Stimulated activated CD8-positive, alpha-beta memory T cell treated with anti-CD3 and anti-CD28 coated beads, Interleukin-7, amount 100 ng/mL, for 24 hours (primary cell): ENCODE results near the gene RND1.
"Not testable (repeated sequence)": the region's sequence is repeated elsewhere in the genome, so short reads cannot be mapped to it uniquely, and the experiment has no call there.

Experiments used
- DNase-seq: peaks from one replicate; pipeline ENCODE4 v3.0.0-alpha.2; 2020; ENCODE audit warnings: low read depth

RND1 gene

DNA sequence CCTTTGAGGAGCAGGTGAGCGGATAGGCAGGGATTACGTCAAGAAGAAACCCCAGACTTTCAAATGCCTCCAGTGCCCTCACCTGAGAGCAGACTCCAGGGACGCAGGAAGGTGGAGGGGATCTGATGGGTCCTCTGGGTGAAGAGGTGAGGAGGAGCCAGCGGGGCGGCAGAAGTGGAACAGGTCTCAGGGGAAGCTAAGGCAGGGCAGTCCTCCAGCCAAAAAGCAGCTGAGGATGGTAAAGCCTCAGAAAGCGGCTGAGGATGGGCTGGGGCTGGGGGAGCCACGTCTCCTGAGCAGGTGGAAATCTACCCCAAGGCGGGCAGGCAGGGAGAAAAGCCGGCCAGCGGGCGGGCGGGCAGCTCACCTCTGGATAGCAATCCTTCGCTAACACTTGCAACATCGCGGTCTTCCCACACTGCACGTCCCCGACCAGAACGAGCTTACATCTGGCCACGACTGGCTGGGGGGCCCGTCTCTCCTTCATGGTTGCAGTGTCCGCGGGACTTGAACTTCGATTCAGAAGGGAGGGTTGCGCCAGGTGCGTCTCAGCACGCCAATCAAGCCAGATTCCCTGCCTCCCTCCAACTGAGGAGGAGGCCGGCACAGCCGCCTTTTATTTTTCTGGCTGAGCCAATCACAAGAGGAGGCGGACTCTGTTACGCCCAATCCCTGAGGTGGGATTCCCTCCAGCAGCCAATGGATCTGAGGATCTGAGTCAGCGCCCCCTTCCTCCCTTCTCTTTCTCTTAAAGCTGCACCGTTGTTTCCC, at the start of gene RND1:
Gene RND1, minus strand, starts transcription at position 590 of the 771 bp plus-strand sequence. Its CDS starts 103 bp downstream, at position 487.
- DNase-seq, result peak; percentile 64

DNA sequence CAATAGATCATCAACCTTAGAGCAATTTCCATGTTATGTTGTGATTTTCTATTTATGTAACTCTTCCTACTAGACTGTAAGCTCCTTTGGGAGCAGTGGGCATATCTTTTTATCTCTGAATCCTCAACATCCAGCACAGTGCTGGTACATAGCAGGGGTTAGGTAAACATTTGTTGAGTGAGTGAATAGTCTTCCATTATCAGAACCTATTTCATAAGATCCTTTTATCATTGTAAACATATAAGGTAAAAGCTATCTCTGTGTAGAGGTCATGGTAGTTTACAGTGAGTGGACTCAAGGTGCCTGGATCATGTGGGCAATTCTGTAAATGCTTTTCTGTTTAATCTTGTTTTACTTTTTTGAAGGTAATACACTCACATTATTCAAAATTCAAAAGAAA, 44.5 kb upstream of the RND1 start:
- no peak for DNase-seq

DNA sequence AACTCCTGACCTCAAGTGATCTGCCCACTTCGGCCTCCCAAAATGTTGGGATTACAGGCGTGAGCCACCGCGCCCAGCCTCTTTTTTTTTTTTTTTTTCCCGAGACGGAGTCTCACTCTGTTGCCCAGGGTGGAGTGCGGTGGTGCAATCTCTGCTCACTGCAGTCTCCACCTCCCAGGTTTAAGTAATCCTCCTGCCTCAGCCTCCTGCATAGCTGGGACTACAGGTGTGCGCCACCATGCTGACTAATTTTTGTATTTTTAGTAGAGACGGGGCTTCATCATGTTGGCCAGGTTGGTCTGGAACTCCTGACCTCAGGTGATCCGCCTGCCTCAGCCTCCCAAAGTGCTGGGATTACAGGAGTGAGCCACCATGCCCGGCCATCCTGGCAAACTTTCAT, 44.0 kb upstream of the RND1 start:
- not testable (repeated sequence) for DNase-seq

DNA sequence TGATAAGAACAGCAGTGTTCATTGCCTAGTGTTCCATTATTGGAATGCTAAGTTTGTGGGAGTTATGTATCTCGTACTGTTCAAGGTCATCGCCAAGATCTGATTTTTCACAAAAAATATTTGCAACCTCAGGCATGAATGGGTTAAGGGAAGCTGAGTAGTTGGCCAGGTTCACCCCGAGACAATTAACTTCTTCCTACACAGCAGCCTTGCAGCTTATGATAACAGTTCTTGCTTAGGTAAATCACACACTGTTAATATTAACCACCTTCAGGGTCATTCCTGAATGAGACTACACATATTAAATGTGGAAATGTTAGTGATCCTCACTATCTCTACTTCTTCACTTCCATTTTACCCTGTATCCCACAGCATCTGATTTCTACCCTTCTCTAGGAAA, 41.6 kb upstream of the RND1 start:
- no peak for DNase-seq

DNA sequence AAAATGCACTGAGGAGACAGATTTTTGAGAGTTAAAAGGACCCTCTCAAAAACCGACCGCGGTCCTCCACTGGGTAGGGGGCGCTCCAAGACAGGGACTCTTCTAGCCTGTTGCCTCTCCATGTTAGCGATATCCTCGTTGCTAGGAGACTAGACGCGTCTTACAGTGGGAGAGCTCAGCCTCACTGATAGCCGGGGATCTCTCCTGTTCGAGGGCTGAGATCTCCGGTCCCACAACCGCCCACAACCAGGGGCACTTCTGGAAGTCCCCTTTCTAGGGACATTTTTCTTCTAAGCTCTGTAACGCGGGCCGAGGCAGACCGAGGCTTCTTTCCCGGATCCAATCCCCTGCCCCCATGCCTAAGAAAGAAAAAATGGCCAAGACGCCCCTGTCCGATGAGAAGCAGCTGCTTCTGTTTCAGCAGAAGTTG, 38.3 kb upstream of the RND1 start:
- peak; percentile 72 for DNase-seq

DNA sequence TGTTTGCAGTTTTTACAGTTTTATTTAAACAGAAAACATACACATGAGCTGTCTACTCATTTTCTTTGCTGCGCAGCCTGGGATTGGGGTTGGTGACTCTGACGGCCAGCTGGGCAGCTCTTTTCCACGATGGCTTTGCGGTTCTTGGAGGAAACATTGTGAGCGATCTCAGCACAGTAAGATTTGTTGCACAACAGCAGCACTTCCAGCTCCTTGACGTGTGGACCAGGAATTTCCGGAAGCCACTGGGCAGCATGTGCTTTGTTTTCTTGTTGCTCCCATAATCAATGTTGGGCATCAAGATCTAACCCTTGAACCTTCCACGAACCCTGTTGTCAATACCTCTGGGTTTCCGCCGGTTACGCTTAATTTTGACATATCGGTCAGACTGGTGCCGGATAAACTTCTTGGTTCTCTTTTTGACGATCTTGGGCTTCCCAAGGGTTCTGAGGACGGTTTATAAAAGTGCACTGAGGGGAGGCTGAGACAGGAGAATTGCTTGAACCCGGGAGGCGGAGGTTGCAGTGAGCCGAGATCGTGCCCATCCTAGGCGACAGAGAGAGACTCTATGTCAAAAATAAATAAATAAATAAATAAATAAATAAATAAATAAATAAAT, 37.8 kb upstream of the RND1 start:
- no peak for DNase-seq

DNA sequence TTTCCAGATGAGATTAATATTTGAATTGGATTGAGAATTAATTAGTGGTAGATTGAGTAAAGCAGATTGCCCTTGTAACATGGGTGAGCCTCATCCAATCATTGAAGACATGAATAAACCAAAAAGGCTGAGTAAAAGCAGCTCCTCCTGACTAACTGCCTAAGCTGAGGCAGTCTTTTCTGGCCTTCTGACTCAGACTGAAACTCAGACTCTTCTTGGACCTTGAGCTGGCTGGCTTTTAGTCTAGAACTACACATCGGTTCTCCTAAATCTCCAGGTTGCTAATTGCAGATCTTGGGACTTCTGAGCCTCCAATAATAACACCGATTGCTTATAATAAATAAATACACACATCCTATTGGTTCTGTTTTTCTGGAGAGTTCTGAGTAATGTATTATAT, 35.6 kb upstream of the RND1 start:
- DNase-seq, result no peak

DNA sequence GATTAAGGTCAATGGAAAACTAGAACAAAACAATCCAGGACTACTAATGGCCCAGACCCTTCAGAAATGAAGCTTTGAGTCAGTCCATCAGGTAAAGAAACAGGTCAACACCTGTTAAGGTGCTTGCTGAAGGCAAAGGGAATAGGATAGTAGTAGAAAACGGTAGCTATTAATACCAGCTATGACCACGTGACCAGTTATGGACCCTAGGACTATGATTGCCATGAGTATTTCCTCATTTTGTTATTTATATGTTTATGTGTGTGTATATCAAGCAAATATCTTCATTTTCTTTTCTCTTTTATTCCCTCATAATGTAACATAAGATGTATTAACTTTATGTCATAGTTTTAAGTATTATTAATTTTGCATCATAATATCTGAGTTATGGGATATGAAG, 34.0 kb upstream of the RND1 start:
- no peak for DNase-seq

DNA sequence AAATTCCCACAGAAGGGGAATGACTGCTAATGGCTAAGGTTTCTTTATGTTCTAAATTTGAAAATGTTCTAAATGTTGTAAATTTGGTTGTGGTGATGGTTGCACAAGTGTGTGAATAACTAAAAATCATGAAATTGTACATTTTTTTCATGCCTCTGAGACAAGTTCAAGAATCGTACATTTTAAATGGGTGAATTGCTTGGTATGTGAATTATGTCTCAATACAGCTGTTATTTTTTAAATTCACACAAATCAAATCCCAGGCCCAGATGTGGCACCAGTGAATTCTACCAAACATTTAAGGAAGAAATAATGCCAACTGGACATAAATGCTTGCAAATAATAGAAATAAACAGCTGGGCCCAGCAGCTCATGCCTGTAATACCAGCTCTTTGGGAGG, 28.6 kb upstream of the RND1 start:
- DNase-seq, result no peak

DNA sequence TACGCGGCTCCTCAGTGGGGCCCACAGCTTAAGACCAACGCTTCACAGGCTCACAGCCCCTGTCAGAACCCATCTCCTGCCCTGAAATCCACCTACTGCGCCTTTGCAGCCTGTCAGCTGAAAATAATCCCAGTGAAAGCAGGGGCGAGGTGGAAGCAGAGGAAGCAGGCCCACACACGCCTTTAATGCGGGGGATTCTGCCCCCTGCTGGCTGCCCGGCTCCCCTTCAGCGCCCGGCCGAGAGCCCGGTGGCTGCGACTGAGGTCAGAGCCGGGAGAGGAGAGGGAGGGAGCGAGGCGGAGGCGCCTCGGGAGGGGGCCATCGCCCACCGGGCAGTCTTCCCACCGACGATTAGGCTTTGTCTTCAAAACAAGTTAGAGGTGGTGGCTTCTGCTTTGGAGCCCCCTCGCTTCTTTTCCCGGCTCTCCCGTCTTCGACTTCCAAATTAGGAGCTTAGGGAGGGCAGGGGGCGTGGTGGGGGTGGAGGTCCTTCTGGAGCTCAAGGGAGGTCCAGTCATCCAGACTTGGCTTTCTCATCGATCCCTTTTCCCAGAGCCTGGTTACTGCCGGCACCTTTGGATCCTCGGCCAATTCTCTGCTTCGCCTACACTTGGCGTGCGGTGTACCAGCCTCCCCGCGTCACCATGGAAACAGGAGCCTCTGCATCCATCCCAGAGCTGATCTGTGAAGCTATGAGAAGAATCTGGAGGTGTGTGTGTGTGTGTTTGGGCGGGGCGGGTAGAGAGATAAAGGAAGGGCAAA, 25.2 kb upstream of the RND1 start:
- DNase-seq, result peak; percentile 48

DNA sequence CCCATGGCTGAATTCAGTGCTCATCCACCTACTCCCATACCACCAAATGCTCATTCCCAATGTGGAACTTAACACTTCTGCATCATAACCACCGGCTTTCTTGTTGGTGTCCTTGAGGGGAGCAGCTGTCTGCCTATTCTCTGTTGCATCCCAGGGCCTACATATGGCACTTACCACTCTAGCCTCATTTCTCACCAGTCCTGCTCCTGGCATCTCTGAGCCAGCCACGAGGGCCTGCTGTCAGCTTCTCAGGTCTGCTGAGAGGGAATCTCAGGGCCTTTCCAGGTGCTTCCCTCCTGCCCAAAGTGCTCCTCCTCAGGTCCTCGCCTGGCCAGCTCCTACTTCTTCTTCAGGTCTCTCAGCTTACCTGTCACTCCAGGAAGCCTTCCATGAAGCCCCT, 24.0 kb upstream of the RND1 start:
- DNase-seq, result no peak

DNA sequence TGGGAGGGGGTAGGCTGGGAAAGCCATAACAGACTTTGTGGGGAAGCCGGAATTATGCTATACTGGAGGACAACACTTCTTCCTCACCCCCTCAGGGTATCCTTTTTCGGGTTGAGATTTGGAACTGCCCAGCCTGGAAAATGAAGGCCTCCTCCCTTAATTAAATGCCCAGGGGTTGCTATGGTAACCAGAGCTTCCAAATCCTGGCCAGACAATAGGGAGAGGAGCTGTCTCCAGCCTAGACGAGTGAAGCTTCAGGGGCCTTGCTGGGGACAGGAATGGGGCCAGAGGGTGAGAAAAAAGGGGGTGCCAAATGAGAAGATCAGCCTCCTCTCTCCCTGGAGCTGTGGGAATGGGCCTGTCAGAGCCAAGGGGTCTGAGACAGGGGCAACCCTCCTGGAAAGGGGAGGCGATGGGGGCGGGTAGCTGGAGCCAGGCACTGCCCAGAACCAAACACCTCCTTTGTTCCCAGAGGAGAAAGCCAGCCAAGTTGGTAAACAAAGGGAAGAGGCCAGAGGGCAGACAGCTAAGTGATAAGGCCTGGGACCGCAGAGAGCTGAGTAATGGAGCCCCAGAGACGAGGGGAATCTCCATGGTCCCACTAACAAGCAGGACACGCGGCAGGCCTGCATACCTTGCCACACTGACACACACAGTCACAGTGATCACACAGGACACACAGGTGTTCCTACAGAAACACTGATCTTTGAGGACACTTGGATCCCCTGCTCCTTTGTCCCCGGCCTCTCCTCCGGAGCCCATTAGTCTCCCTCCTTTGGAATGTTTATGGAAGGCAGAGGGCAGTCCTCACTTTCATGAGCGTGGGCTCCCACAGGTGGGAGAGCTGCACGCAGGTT, 17.9 kb upstream of the RND1 start:
- no peak for DNase-seq

DNA sequence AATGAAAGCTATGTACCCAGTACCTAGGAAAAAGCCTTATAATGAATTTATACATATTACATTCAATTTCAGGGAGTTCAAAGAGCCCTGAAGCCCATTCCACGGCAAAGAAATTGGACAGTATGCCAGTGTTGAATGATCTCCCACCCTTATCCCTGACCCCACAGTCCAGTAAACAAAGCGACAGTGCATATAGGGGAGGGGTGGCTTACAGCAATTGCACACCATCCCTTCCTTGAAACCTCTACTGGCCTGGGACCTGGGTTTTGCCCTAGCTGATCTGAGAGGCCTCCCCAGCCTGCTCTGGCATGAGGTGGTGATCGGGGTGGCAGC, 17.3 kb upstream of the RND1 start:
- no peak for DNase-seq

DNA sequence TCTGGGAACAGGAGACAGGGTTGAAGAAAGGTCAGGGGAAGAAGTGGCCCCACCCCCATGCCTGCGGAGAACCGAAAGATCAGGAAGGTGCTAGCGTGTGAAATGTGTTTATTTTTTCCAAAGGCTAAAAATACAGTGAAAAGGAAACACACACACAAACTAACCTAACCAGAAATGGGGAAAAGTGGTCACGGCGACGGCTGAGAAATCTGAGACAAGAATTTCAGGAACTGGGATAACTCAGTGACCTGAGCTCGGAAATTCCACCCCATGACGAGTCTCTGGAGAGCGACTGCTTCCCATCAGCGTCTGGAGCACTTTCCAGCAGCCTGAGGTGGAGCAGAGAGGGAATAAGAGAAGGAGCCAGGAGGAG, 16.6 kb upstream of the RND1 start:
- no peak for DNase-seq

DNA sequence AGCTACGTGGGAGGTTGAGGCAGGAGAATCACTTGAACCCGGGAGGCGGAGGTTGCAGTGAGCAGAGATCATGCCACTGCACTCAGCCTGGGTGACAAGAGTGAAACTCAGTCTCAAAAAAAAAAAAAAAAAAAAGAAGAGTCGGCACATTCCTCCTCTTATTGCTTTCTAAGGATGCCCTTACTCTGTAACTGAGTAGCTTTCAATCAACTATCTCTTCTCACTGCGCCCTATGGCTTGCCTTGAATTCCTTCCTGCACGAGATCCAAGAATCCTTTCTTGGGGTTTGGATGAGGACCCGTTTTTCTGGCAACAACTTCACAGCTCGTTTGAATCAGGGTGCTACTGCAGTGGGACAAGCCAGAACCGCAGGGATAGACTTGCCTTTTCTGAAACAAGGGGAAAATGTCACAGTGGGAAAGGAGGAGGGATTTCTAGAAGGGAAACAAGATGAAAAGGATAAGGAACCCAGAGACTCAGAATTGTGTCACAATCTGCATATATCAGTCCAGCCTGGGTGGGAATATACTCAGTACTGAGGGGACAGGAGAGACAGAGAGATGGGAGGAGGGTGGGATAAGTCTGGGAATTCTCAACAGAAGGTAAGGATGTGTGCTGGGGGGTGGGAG, 16.1 kb upstream of the RND1 start:
- no peak for DNase-seq

DNA sequence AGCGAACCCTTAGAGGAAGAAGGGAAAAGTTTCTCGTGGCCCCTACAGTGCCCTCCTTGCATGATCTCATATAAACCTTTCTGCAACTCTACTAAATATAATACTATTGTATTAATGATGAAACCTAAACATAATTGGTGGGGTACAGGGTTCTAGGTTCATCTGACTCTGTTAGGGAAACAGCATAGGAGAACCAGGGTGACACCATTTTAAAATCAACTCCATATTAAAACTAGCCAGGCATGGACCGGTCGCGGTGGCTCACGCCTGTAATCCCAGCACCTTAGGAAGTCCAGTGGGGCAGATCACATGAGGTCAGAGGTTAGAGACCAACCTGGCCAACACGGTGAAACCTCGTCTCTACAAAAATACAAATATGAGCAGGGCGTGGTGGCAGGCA, 15.0 kb upstream of the RND1 start:
- no peak for DNase-seq

DNA sequence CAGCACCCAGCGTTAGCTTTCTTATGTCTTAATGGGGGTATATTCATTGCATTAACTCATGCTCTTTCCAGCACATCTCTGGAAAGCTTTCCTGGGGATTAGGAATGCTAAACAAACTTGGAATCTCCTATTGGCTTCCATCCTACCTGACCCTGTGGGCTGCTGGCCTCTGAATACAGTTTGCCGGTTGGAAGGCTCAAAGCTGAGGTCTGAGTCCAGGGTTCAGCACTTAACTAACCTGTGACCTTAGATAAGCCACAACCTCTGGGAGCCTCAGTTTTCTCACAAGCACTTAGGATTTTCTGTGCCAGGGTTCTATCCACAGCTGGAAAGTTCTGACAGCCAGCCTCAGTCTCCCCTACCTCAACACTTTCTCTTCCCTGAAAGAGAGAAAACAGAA, 12.9 kb upstream of the RND1 start:
- DNase-seq, result no peak

DNA sequence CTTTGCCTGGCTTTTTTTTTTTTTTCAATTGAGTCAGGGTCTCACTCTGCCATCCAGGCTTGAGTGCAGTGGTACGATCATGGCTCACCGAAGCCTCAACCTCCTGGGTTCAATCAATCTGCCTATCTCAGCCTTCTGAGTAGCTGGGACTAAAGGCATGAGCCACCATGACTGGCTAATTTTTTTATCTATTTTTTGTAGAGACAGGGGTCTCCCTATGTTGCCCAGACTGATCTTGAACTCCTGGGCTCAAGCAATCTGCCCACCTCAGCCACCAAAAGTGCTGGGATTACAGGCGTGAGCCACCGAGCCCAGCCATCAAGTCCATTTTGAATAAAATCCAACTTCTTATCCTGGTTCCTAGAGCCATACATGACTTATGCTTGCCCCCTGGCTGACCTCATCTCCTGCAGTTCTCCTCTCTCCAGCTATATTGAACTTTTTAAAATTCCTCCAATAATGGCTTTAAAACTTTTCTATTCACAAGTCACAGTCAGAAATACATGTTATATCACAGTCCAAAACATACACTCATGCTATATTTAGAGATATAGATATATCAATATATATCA, 10.4 kb upstream of the RND1 start:
- DNase-seq, result no peak

DNA sequence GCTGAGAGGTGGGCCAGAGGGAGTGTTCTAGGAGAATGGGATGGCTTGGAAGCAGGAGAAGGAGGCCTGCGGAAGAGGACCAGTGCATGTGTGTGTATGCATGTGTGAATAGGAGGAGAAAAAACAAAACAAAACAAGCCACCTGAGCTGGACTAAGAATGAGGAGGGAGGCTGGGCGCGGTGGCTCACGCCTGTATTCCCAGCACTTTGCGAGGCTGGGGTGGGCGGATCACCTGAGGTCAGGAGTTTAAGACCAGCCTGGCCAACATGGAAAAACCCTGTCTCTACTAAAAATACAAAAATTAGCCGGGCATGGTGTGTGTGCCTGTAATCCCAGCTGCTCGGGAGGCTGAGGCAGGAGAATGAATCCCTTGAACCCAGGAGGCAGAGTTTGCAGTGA, 7.9 kb upstream of the RND1 start:
- DNase-seq, result not testable (repeated sequence)

DNA sequence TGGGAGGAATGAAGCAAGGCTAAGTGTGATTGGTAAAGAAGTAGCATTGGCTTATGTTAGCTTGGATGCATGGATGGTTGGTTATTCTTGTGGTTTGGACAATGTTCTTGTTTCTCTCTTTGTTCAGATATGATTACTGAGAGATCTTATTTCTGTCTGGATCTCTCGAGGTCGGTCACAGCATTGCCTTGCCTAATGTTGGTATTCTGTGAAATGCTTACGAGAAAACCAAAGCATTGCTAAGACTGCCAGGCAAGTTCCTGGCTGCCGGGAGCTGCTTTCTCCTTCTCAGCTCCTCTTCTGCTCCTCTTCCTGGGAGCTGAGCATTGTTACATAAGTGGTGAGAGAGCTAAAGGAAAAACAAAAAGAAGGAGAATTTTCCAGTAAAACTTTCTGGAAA, 7.4 kb upstream of the RND1 start:
- no peak for DNase-seq

DNA sequence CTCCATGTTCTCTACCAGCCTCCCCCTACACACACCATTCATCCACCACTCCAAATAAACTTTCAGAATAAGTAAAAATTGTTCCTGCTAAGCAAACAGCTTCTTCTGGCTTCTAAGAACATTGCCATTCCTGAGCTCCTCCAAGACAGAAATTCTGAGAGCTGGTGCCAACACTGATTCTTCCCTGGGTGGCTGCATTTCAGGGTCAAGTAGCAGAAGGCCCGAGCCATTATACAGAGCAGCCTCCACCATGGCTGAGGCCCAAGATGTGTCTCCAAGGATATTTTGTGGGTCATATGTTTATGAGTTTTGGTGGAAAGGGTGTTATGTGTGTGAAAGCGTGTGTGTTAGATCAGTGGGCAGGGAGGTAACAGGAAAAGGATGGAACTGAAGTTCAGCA, 3.5 kb upstream of the RND1 start:
- no peak for DNase-seq

DNA sequence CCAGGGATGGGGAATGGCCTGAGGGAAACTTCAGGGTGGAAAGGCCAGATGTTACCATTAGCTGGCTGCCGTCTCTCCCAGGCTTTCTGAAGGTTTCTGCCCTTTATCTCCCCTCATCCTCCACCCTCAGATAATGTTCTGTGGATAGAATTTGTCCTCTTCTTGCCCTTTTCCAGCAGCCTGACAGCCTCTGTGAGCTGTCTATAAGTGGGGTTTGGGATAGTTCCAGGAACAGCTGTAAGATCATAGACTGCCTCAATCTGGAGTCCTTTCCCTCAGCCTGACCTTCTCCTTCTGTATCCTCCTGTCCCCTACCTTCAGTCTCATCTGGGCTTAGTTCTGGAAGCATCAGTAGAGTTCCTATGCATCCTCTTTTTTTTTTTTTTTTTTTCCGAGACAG, 2.8 kb upstream of the RND1 start:
- DNase-seq, result no peak
